Measurements from ENCODE around the gene AGRN. TPM values are rescaled to one million over a fixed set of nuclear protein-coding genes. Genes with fewer than 3 reads are reported as not detected.

Gene AGRN
- total RNA-seq, 1 experiment from 2014 or later, result 446 TPM

GRCh38 chr1:1042835-1043234 is 22.9 kb downstream of the AGRN start:
- no TSS peak for BruUV-seq (replicated peaks)
- TF ChIP-seq CTCF (IDR thresholded peaks at IDR 0.05; ENCODE audit: unreplicated experiment), result no peak
- no peak for DNase-seq
- H3K36me3 Mint-ChIP-seq (ENCODE audit: insufficient read depth, unreplicated experiment), result peaks cover 66% of the 10 kb centered on the region
- CTCF ChIA-PET, result no interaction called here
- H3K9me3 Mint-ChIP-seq (ENCODE audit: low read depth, unreplicated experiment), result no peaks in the 10 kb centered on the region
- no peaks in the 10 kb centered on the region for H3K27me3 Mint-ChIP-seq (ENCODE audit: unreplicated experiment)
- H3K4me3 Mint-ChIP-seq (ENCODE audit: low read depth, unreplicated experiment), result no peak overlapping the region
- no peaks in the 10 kb centered on the region for H3K4me1 Mint-ChIP-seq (ENCODE audit: low read depth, unreplicated experiment)
- intact Hi-C loops (cut with micrococcal nuclease; ENCODE audit: unreplicated experiment), result no loop called here
- no peak overlapping the region for H3K27ac Mint-ChIP-seq (ENCODE audit: unreplicated experiment)

- no peaks in the 10 kb centered on the region for H3K9me3 Mint-ChIP-seq (ENCODE audit: low read depth, unreplicated experiment)
- peaks cover 69% of the 10 kb centered on the region for H3K36me3 Mint-ChIP-seq (ENCODE audit: insufficient read depth, unreplicated experiment)
- DNase-seq, result no peak
- no peak overlapping the region for H3K4me3 Mint-ChIP-seq (ENCODE audit: low read depth, unreplicated experiment)
- no TSS peak for BruUV-seq (replicated peaks)
- TF ChIP-seq CTCF (IDR thresholded peaks at IDR 0.05; ENCODE audit: unreplicated experiment), result no peak
- H3K27ac Mint-ChIP-seq (ENCODE audit: unreplicated experiment), result no peak overlapping the region
- intact Hi-C loops (cut with micrococcal nuclease; ENCODE audit: unreplicated experiment), result no loop called here
- H3K27me3 Mint-ChIP-seq (ENCODE audit: unreplicated experiment), result no peaks in the 10 kb centered on the region
- CTCF ChIA-PET, result no interaction called here
- H3K4me1 Mint-ChIP-seq (ENCODE audit: low read depth, unreplicated experiment), result no peaks in the 10 kb centered on the region
Observed at GRCh38 chr1:1043411-1043810, 23.5 kb downstream of the AGRN start.

GRCh38 chr1:1043921-1044320 is 24.0 kb downstream of the AGRN start:
- H3K36me3 Mint-ChIP-seq (ENCODE audit: insufficient read depth, unreplicated experiment), result peaks cover 64% of the 10 kb centered on the region
- CTCF ChIA-PET, result no interaction called here
- no peaks in the 10 kb centered on the region for H3K4me1 Mint-ChIP-seq (ENCODE audit: low read depth, unreplicated experiment)
- no peak overlapping the region for H3K4me3 Mint-ChIP-seq (ENCODE audit: low read depth, unreplicated experiment)
- intact Hi-C loops (cut with micrococcal nuclease; ENCODE audit: unreplicated experiment), result no loop called here
- H3K27ac Mint-ChIP-seq (ENCODE audit: unreplicated experiment), result no peak overlapping the region
- no peak for TF ChIP-seq CTCF (IDR thresholded peaks at IDR 0.05; ENCODE audit: unreplicated experiment)
- no peak for DNase-seq
- BruUV-seq (replicated peaks), result no TSS peak
- no peaks in the 10 kb centered on the region for H3K27me3 Mint-ChIP-seq (ENCODE audit: unreplicated experiment)
- H3K9me3 Mint-ChIP-seq (ENCODE audit: low read depth, unreplicated experiment), result no peaks in the 10 kb centered on the region

- DNase-seq, result no peak
- no peaks in the 10 kb centered on the region for H3K27me3 Mint-ChIP-seq (ENCODE audit: unreplicated experiment)
- no peak overlapping the region for H3K27ac Mint-ChIP-seq (ENCODE audit: unreplicated experiment)
- peaks cover 63% of the 10 kb centered on the region for H3K36me3 Mint-ChIP-seq (ENCODE audit: insufficient read depth, unreplicated experiment)
- BruUV-seq (replicated peaks), result no TSS peak
- intact Hi-C loops (cut with micrococcal nuclease; ENCODE audit: unreplicated experiment), result no loop called here
- TF ChIP-seq CTCF (IDR thresholded peaks at IDR 0.05; ENCODE audit: unreplicated experiment), result no peak
- CTCF ChIA-PET, result interaction anchor here (0.7 kb wide), 1 partner anchor 50 kb away, joined by 3 read pairs; no protein-coding TSS in a partner anchor
- H3K9me3 Mint-ChIP-seq (ENCODE audit: low read depth, unreplicated experiment), result no peaks in the 10 kb centered on the region
- H3K4me1 Mint-ChIP-seq (ENCODE audit: low read depth, unreplicated experiment), result no peaks in the 10 kb centered on the region
- H3K4me3 Mint-ChIP-seq (ENCODE audit: low read depth, unreplicated experiment), result no peak overlapping the region
Observed at GRCh38 chr1:1044455-1045078, 24.6 kb downstream of the AGRN start.
